C4-2B (cell line): ENCODE measurements around the gene LOXL3.

Source experiments
- CTCF ChIP-seq: fragments of 450-650 bp; conservative IDR thresholded peaks from 2 replicates; pipeline ENCODE4 v1.5.1; 2017; ENCODE audit warnings: mild to moderate bottlenecking
- ZFX ChIP-seq: fragments of 450-650 bp; IDR thresholded peaks from 2 replicates; pipeline ENCODE4 v1.6.1; 2017

GRCh38 chr2:74596584-74596983, 42.8 kb upstream of the LOXL3 start:
- no peak for TF ChIP-seq CTCF
- TF ChIP-seq ZFX, result no peak
